Activated B cell treated with CpG ODN at 0.5 μM for 24 hours (primary cell): ENCODE measurements around the gene ZNHIT3. TPM values are rescaled to one million over a fixed set of nuclear protein-coding genes. Genes with fewer than 3 reads are reported as not detected.
A peak's percentile ranks its signal among the peaks of the same experiment; 100 is the strongest.

Experiments used
- ATAC-seq: fragments of 200-7000 bp; cut with Tn5 transposase; one replicate; pipeline ENCODE4 v1.10.0; 2021; ENCODE audit warnings: low read depth, mild to moderate bottlenecking, moderate library complexity
- CTCF ChIA-PET: fragments of 350-600 bp; sonication (Branson Sonifier 250); formaldehyde crosslinking; loops from one replicate; lab custom pipeline; 2021; ENCODE audit warnings: antibody characterized with exemption; lab: Charles Lee
- POLR2A ChIA-PET: fragments of 350-600 bp; sonication (Branson Sonifier 250); formaldehyde crosslinking; loops from one replicate; lab custom pipeline; 2021; ENCODE audit warnings: antibody characterized with exemption; lab: Charles Lee
- DNase-seq: peaks from one replicate; pipeline ENCODE4 v3.0.0; 2022
- H3K27ac Mint-ChIP-seq: one replicate; pipeline ENCODE4 v1.8.0; 2020; ENCODE audit warnings: mixed read lengths
- H3K27me3 Mint-ChIP-seq: one replicate; pipeline ENCODE4 v1.8.0; 2021; ENCODE audit warnings: mixed read lengths
- H3K36me3 Mint-ChIP-seq: one replicate; pipeline ENCODE4 v1.8.0; 2021; ENCODE audit warnings: low read depth, mixed read lengths
- H3K4me1 Mint-ChIP-seq: one replicate; pipeline ENCODE4 v1.8.0; 2021; ENCODE audit warnings: mixed read lengths
- H3K4me3 Mint-ChIP-seq: one replicate; pipeline ENCODE4 v1.8.0; 2020; ENCODE audit warnings: mild to moderate bottlenecking, mixed read lengths
- H3K9me3 Mint-ChIP-seq: one replicate; pipeline ENCODE4 v1.8.0; 2020; ENCODE audit warnings: mixed read lengths
- intact Hi-C: fragments of 100-400 bp; cut with micrococcal nuclease; formaldehyde crosslinking; loops from one replicate; pipeline ENCODE4 v1.15.1; 2024
- total RNA-seq: library from RNA; stranded (reverse); gene quantifications from 2 replicates; pipeline ENCODE4 v1.2.3, GENCODE V29; 2022
- TF ChIP-seq, protein P1 (sequence below): fragments of 200-600 bp; IDR thresholded peaks from one replicate; pipeline ENCODE4 v1.8.0; 2022; ENCODE audit warnings: antibody characterized with exemption, mild to moderate bottlenecking

ZNHIT3 gene
- total RNA-seq, 1 donor from 2014 or later = 35.5 TPM

DNA sequence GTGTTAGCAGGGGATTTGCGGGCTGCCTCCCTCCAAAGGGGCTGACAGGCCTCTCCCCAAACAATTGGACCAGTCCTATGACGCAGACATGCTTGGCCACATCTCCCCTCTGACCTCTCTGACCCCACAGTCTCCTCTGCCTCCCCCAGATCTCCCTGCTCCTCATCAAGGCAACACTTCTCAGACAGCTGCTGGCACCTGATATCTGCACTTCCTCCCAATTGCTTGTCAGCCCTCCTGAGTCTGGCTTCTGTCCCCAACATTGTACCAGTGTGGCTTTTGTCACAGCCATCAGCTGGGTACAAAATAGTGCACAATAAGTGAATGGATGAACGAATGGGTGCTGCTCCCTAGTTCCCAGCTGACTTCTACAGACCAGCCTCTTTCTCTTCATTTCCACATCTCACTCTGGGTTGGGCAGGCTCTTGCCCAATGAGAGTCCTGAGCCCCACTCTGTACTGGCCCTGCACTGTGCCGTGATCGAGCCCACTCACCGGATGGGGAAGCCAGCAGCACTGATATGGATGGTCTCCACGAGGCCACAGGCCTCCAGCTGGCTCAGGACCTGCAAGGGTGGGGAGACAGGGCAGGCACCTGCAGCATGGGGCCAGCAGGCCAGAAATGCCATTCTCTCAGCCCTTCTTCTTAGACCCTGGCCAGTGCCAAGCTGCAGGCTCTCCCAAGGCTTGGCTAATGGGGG is 17.1 kb downstream of the ZNHIT3 start:
- CTCF ChIA-PET = no interaction called here
- no peaks in the 10 kb centered on the region for H3K27me3 Mint-ChIP-seq

DNA sequence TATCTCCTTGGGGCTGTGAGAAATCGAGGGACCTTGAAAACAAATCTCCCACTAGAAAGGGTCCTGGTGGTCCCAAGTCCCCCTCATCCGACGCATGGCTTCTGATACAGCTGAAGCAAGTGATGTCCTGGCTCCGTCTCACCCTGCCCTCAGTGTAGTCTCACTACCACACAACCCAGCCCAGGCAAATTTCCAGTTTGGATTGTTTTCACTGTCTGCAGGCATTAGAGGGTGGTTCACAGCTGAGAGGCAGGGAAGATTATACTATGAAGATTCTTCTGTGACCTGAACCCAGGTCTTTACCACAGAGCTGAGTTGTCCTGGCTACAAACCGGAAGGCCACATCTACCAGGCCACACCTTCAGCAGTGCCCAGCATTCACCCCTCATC is 17.7 kb downstream of the ZNHIT3 start:
- ChIA-PET POLR2A (no interaction called here), CTCF (no interaction called here)
- no peak for ATAC-seq
- no peak overlapping the region for H3K27ac Mint-ChIP-seq
- no peaks in the 10 kb centered on the region for H3K9me3 Mint-ChIP-seq
- DNase-seq = no peak
- no peaks in the 10 kb centered on the region for H3K27me3 Mint-ChIP-seq
- H3K36me3 Mint-ChIP-seq = peaks cover 45% of the 10 kb centered on the region
- H3K4me3 Mint-ChIP-seq = no peak overlapping the region
- intact Hi-C loops = no loop called here
- H3K4me1 Mint-ChIP-seq = no peaks in the 10 kb centered on the region
- TF ChIP-seq, protein P1, sequence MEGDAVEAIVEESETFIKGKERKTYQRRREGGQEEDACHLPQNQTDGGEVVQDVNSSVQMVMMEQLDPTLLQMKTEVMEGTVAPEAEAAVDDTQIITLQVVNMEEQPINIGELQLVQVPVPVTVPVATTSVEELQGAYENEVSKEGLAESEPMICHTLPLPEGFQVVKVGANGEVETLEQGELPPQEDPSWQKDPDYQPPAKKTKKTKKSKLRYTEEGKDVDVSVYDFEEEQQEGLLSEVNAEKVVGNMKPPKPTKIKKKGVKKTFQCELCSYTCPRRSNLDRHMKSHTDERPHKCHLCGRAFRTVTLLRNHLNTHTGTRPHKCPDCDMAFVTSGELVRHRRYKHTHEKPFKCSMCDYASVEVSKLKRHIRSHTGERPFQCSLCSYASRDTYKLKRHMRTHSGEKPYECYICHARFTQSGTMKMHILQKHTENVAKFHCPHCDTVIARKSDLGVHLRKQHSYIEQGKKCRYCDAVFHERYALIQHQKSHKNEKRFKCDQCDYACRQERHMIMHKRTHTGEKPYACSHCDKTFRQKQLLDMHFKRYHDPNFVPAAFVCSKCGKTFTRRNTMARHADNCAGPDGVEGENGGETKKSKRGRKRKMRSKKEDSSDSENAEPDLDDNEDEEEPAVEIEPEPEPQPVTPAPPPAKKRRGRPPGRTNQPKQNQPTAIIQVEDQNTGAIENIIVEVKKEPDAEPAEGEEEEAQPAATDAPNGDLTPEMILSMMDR = no peak

More for the DNA sequence above, 17.1 kb downstream of the ZNHIT3 start:
- intact Hi-C loops = no loop called here
- DNase-seq = no peak
- Mint-ChIP-seq H3K4me1 (no peaks in the 10 kb centered on the region), H3K9me3 (no peaks in the 10 kb centered on the region), H3K27ac (peak overlapping the region; percentile 30), H3K4me3 (no peak overlapping the region), H3K36me3 (peaks cover 48% of the 10 kb centered on the region)
- no peak for ATAC-seq
- TF ChIP-seq, protein P1 = no peak
- POLR2A ChIA-PET = no interaction called here

DNA sequence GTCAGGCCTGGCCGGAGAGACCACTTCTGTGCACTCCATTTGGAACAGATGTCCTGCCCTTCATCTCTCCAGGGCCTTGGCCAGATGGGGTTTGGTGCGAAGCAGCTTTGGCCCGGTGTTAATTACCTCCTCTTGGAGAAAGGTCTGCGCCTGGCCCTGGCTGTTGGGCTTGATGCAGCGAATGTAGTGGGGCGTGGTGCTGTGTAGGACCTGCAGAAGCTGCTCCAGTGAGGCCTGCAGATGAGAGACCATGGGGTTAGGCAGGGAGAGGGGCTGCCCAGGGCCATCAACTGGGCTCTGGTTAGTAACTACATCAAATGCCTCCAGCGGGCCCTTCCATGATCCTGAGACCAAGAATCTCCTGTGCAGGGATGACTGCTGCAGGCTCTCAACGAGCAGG is 18.7 kb downstream of the ZNHIT3 start:
- no peaks in the 10 kb centered on the region for H3K27me3 Mint-ChIP-seq
- no peaks in the 10 kb centered on the region for H3K9me3 Mint-ChIP-seq
- no peak overlapping the region for H3K27ac Mint-ChIP-seq
- no peaks in the 10 kb centered on the region for H3K4me1 Mint-ChIP-seq
- POLR2A ChIA-PET = no interaction called here
- H3K36me3 Mint-ChIP-seq = peaks cover 42% of the 10 kb centered on the region
- TF ChIP-seq, protein P1 = no peak
- no peak for ATAC-seq
- DNase-seq = no peak
- intact Hi-C loops = no loop called here
- no peak overlapping the region for H3K4me3 Mint-ChIP-seq
- CTCF ChIA-PET = interaction anchor here (0.6 kb wide), 1 partner anchor 155 kb away, joined by 4 read pairs; no protein-coding TSS in a partner anchor

DNA sequence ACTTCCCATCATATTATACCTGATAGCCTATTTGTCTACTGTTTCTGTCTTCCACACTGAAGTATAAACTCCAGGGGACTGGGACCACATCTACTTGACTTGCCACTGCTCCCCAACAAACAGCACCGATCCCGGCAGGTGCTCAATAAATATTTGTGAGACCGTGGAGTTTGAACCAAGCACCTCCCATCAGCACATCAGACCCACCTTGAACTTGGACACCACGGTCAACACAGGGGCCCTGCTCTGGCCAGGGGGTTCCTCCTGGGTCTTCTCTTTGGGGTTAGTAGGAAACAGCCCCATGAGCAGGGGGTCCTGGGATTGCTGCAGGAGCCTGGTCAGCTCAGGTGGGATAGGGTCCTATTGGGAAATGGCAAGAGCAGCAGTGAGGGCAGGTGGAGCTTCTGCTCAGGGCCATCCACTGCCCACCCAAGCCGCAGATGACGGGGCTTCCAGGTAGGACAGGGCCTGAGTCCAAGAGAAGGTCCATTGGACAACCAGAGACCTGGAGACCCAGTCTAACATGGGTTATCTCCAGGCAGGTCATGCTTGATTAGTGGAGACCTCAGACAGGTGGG is 19.9 kb downstream of the ZNHIT3 start:
- no peaks in the 10 kb centered on the region for H3K4me1 Mint-ChIP-seq
- ATAC-seq (no peak), DNase-seq (no peak)
- H3K4me3 Mint-ChIP-seq = no peak overlapping the region
- intact Hi-C loops = no loop called here
- peaks cover 47% of the 10 kb centered on the region for H3K36me3 Mint-ChIP-seq
- H3K9me3 Mint-ChIP-seq = no peaks in the 10 kb centered on the region
- TF ChIP-seq, protein P1 = no peak
- POLR2A ChIA-PET = no interaction called here
- no peaks in the 10 kb centered on the region for H3K27me3 Mint-ChIP-seq
- CTCF ChIA-PET = no interaction called here
- H3K27ac Mint-ChIP-seq = no peak overlapping the region

DNA sequence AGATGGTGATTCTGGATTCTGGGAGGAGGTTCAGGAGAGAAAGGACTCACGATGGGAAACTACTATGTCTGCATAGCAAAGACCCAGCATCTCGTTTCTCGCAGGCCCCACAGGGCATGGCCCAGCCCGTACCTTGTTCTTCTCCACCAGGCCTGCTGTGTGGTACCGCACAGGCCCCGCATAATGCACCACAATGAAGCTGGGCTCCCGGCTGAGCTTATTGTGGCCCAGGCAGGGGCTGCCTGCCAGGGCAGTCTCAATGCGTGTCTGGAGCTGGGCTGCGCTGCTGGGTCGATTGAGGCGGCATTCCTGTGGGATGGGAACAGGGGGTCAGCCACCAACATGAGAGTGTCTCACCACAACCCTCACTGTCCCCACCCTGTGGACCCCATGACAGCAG is 20.4 kb downstream of the ZNHIT3 start:
- POLR2A ChIA-PET = no interaction called here
- H3K9me3 Mint-ChIP-seq = no peaks in the 10 kb centered on the region
- CTCF ChIA-PET = no interaction called here
- TF ChIP-seq, protein P1 = no peak
- no peak overlapping the region for H3K4me3 Mint-ChIP-seq
- no peaks in the 10 kb centered on the region for H3K4me1 Mint-ChIP-seq
- H3K27ac Mint-ChIP-seq = no peak overlapping the region
- H3K27me3 Mint-ChIP-seq = no peaks in the 10 kb centered on the region
- H3K36me3 Mint-ChIP-seq = peaks cover 47% of the 10 kb centered on the region
- no peak for ATAC-seq
- intact Hi-C loops = no loop called here
- DNase-seq = no peak
